ENCODE results near the gene RPH3AL. TPM values are rescaled to one million over a fixed set of nuclear protein-coding genes. Genes with fewer than 3 reads are reported as not detected.

The RPH3AL gene
- total RNA-seq, 1 donor from 2014 or later = 6.1 TPM

DNA sequence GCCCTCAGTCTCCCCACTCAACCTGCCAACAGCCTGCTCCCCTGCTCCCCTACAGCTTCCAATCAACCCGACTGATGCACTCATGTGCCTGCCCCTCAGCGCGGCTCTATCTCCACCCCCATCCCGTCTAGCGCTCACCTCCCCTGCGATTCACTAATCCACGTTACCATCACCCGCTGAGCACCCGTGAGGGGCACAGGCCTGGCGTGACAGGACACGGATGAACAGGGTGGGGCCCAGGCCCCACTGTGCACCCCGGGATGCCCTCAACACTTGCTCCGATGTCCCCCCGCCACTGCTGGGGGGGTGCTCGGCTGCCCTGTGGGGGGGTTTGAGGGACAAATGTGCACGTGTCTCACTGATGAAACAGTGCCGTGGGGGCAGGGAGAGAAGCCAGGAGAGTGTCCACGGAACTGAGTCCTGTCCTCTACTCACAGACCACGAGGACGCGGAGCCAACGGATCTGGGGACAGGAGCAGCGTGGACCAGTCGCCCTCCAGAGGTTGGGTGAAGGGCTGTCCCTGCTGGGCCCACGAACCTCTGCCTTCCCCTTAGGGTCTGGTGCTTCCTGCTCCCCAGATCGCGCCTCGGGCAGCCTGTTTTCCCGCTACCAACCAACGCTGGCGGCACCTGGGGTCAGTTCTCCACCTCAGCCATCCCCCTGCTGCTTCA lies 66.7 kb downstream of the RPH3AL start:
- no peak for FAIRE-seq
- H3K36me3 ChIP-seq (ENCODE audit: control insufficient read depth, insufficient read depth, low read length) = no peaks in the 10 kb centered on the region
- no peak for DNase-seq (ENCODE audit: low read depth)
- no peak overlapping the region for H3K4me3 ChIP-seq (ENCODE audit: low read depth, low read length)
- no peaks in the 10 kb centered on the region for H3K27me3 ChIP-seq (ENCODE audit: control insufficient read depth, insufficient read depth, low read length)
- no peak for TF ChIP-seq CTCF (IDR thresholded peaks at IDR 0.05; ENCODE audit: insufficient read depth, low read length, severe bottlenecking)

GRCh38 chr17:284676-285355 lies 67.8 kb downstream of the RPH3AL start:
- DNase-seq (ENCODE audit: low read depth) (no peak), FAIRE-seq (no peak)
- Histone ChIP-seq H3K27me3 (ENCODE audit: control insufficient read depth, insufficient read depth, low read length) (no peaks in the 10 kb centered on the region), H3K36me3 (ENCODE audit: control insufficient read depth, insufficient read depth, low read length) (no peaks in the 10 kb centered on the region), H3K4me3 (ENCODE audit: low read depth, low read length) (no peak overlapping the region)
- TF ChIP-seq CTCF (IDR thresholded peaks at IDR 0.05; ENCODE audit: insufficient read depth, low read length, severe bottlenecking) = no peak

DNA sequence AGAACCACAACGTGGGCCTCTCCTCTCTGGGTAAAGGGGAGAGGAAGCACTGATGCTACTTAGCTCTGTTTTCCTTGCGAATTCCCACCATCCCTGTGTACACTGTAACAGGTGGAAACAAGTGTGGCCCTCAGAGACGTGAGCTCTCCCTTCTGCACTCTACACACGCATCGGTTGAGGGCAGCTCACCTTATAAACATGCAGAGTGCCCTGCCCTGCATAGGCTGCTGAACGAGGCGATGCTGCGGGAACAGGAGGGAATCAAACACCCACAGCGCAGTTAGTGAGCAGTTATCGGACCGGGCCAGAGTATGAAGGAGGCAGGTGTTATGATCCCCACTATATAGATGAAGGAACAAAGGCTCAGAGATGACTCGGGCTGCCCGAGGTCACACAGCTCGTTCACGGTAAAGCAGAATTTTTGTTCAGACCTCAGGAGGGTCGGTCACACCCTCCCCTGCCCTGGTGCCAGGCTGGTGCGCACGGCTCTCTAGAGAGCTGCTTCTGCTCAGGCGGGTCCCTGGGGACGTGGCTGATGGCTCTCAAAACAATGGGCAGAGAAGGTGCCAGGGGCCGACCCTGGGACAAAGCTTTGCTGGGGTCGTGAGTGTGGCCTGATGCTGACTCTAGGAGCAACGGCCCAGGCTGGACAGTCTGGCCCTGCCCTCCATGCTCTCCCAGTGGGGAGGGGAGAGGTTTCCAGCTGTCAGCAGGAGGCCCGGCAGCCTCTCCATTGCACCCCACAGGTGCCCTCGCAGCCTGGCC lies 68.5 kb downstream of the RPH3AL start:
- Histone ChIP-seq H3K4me3 (ENCODE audit: low read depth, low read length) (no peak overlapping the region), H3K36me3 (ENCODE audit: control insufficient read depth, insufficient read depth, low read length) (no peaks in the 10 kb centered on the region), H3K27me3 (ENCODE audit: control insufficient read depth, insufficient read depth, low read length) (no peaks in the 10 kb centered on the region)
- DNase-seq (ENCODE audit: low read depth) = no peak
- peak; percentile 76 for FAIRE-seq
- no peak for TF ChIP-seq CTCF (IDR thresholded peaks at IDR 0.05; ENCODE audit: insufficient read depth, low read length, severe bottlenecking)

- FAIRE-seq (no peak), DNase-seq (ENCODE audit: low read depth) (no peak)
- Histone ChIP-seq H3K36me3 (ENCODE audit: control insufficient read depth, insufficient read depth, low read length) (no peaks in the 10 kb centered on the region), H3K27me3 (ENCODE audit: control insufficient read depth, insufficient read depth, low read length) (no peaks in the 10 kb centered on the region), H3K4me3 (ENCODE audit: low read depth, low read length) (no peak overlapping the region)
- no peak for TF ChIP-seq CTCF (IDR thresholded peaks at IDR 0.05; ENCODE audit: insufficient read depth, low read length, severe bottlenecking)
Measured at GRCh38 chr17:282912-283882, 69.4 kb downstream of the RPH3AL start.

Measured in bronchial epithelial cell (primary cell).